22Rv1 (cell line): ENCODE results near the gene MX2.

ENCODE experiments used
- CTCF ChIP-seq: fragments of 450-650 bp; IDR thresholded peaks from 2 replicates; pipeline ENCODE4 v1.5.1; 2017; ENCODE audit warnings: mild to moderate bottlenecking
- ZFX ChIP-seq: fragments of 450-650 bp; IDR thresholded peaks from 2 replicates; pipeline ENCODE4 v1.6.1; 2017; ENCODE audit warnings: antibody characterized with exemption, borderline replicate concordance

- no peak for TF ChIP-seq CTCF
- no peak for TF ChIP-seq ZFX
These were observed 46.0 kb downstream of the MX2 start for GRCh38 chr21:41407541-41408460.
